Coronary artery (tissue), 2 donors: ENCODE results near the gene AP3M1.

Source experiments
- DNase-seq: peaks from one replicate; pipeline ENCODE4 v3.0.0-alpha.2; 2017; ENCODE audit warnings: low spot score
- H3K27ac ChIP-seq, 2 donors: fragments of 200-600 bp; sonication (generic); one replicate each; pipeline ENCODE4 v1.5.1; 2016 to 2019
- H3K4me3 ChIP-seq: fragments of 200-600 bp; sonication (generic); 2 replicates; pipeline ENCODE4 v1.5.1; 2016; ENCODE audit warnings: mild to moderate bottlenecking, moderate library complexity
- TF ChIP-seq, protein P1 (sequence below): fragments of 200-600 bp; sonication (generic); IDR thresholded peaks from one replicate; pipeline ENCODE4 v1.5.1; 2019; ENCODE audit warnings: antibody characterized with exemption

AP3M1 gene

DNA sequence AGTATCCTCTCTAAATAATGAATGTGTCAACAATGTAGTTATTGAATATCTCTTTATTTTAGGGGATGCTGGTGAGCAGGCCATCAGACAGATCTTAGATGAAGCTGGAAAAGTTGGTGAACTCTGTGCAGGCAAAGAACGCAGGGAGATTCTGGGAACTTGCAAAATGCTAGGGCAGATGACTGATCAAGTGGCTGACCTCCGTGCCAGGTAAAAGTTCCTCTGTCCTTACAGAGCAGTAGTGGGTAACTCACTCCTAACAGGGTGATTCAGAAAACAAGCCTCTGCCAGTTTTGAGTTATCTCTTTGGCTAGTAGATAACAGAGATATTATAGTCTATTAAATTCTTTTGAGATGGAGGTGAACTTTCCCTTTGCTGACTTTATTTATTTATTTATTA is 67.3 kb downstream of the AP3M1 start:
- DNase-seq = no peak
- no peak overlapping the region for H3K27ac ChIP-seq
- TF ChIP-seq, protein P1, sequence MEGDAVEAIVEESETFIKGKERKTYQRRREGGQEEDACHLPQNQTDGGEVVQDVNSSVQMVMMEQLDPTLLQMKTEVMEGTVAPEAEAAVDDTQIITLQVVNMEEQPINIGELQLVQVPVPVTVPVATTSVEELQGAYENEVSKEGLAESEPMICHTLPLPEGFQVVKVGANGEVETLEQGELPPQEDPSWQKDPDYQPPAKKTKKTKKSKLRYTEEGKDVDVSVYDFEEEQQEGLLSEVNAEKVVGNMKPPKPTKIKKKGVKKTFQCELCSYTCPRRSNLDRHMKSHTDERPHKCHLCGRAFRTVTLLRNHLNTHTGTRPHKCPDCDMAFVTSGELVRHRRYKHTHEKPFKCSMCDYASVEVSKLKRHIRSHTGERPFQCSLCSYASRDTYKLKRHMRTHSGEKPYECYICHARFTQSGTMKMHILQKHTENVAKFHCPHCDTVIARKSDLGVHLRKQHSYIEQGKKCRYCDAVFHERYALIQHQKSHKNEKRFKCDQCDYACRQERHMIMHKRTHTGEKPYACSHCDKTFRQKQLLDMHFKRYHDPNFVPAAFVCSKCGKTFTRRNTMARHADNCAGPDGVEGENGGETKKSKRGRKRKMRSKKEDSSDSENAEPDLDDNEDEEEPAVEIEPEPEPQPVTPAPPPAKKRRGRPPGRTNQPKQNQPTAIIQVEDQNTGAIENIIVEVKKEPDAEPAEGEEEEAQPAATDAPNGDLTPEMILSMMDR = no peak
- H3K4me3 ChIP-seq = no peak overlapping the region

DNA sequence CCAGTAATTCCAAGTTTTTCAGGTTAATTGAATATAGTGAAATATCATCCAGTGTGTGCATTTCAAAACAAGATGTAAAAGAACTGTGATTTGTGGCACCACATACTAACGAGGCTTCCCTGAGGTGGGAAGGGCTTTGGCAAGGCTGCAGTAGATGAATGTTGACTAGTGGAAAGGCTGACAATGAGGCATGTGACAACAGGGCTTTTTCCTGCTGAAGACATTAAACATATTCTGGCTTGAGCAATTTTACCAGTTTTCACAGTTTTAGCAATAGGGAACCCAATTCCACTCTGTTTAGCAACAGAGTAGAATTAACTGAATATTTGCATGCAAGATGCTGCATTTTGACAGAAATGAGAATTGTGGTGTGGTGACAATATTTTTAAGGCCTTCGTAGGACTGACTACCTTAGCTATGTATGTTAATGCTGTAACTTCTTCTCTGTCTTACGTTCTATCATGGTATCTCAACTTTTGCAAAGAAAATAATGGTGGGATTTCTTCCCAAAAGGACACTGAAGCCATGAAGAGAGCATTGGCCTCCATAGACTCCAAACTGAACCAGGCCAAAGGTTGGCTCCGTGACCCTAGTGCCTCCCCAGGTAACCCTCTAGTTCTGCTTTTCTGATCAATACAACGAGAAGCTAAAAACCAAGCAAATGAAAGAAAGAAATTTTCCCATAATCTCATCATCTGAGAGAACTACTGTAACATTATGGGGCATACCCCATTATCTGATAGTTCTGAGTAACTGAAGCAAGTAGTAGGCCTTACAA is 68.5 kb downstream of the AP3M1 start:
- no peak overlapping the region for H3K27ac ChIP-seq
- no peak for DNase-seq
- H3K4me3 ChIP-seq = no peak overlapping the region
- TF ChIP-seq, protein P1 = no peak

DNA sequence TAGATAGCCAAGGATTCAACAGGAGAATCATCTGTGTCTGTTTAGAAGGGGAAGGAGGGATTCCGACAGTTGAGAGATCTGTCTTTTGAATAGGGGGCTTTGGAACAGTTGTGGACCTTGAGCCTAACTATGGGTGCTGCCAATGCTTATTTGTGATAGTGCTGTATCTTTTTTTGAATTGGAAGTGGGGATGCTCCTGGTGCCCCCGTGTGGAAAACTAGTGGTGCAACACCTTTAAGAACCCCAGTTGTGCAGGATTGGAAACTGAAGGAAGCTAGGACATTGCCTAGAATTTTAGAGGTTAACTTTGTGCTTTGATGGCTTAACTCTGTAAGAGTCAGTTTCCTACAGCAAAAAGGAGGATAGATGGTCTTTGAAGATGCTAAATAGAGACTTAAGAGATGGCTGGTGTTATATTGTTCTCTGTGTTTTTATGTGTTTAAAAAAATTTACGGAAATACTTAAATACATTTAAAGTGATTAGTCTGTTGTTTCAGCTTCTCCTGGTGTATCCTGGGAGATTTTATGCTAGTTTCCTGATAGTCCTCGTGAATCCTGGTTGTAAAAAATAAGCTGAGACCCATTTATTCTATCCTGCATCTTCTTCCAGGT is 69.3 kb downstream of the AP3M1 start:
- H3K27ac ChIP-seq = no peak overlapping the region

DNA sequence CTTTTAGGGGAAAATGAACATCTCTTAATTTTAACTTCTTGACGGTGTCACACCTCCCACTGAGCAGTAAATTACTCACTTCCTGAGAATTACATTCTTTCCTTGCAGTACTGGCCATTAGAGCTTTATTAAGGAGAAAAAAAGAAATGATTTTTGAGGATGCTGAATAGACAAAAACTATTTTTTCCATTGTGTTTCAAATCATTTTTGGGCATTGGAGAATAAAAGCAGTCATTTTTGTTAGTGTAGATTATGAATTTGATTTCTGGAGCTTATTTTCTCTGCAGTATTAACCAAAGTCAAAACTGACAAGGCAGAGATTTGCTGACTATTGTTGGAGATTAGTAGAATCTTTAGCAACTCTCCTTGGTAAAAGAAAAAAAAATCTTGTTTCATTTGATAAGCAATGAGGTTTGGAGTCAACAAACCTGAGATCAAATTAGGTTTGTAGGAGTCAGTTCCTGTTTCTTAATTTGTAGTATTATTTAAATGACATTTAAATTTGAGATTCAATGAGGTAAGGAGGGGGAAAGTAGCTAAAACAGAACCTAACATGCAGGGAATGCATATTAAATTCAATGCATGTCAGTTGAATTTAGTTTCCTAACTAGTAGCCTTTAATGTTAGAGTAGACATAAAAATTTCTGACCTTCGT is 70.6 kb downstream of the AP3M1 start:
- TF ChIP-seq, protein P1 = no peak

More for the DNA sequence above, 69.3 kb downstream of the AP3M1 start:
- DNase-seq = no peak
- H3K4me3 ChIP-seq = no peak overlapping the region
- TF ChIP-seq, protein P1 = peak; percentile 41

DNA sequence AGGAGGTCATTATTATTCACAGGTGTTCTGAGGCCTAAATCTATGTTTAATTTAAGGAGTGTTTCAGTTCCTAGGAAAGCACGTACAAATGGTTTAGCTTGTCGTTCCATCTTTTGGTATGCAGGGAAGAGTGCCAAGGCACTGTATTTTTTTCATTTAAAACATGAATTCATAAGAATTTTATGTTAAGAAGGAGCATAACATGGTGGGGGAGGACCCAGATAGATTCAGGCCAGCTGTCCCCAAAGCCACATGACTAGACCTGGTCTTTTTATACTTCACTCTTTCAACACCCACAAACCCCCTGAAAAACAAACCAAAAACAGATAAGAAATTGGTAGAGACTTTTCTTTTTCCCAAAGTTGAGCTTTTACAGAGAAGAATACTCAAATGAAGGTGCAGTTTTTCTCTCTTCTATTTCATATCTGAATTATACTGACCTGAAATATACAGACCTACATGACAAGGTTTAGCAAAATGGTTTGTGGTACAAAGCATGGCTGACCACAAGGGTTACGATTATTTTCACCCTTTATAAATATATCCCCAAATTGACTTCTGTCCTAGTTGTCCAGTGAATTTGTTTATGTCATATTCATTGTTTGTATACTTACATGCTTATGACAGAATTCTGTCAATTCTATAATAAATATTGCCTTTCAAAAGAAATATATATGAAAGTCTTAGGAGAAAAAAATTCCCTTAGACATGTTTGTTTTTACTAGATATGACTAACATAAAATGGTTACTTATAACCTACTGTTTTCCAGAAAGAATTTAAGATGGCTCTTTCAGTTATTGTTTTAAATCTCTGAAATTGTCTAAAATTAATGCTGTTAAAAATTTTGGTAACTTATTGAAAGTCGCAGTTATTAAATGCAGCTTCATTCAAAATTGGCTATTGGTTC is 71.3 kb downstream of the AP3M1 start:
- H3K27ac ChIP-seq = peak overlapping the region in 1 of 2 donors; percentile 45
- DNase-seq = no peak
- H3K4me3 ChIP-seq = no peak overlapping the region
- TF ChIP-seq, protein P1 = no peak

More for the DNA sequence above, 70.6 kb downstream of the AP3M1 start:
- Histone ChIP-seq H3K4me3 (no peak overlapping the region), H3K27ac (no peak overlapping the region)
- no peak for DNase-seq

DNA sequence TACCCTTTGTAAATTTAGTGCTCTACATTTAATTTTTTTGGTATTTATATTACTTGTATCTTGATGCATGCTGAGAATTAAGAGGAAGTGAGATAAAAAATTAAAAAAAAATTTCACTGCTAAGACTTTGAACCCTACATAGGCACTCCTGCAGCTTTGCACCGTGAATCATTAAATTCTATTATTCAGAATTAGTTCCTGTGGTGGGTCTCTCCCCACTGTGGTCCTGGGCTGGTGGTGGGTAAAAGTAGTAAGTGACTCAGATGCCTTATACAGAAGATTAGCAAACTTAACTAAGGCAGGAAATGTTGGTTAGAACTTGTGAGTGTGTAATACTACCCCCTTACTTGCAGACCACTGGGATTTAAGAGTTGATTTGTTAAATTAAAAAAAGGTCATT is 72.6 kb downstream of the AP3M1 start:
- no peak for DNase-seq
- Histone ChIP-seq H3K27ac (no peak overlapping the region), H3K4me3 (no peak overlapping the region)
- TF ChIP-seq, protein P1 = no peak
